Measurements from ENCODE around the gene ACSM5. TPM values are rescaled to one million over a fixed set of nuclear protein-coding genes. Genes with fewer than 3 reads are reported as not detected.
"Not testable (repeated sequence)": the region's sequence is repeated elsewhere in the genome, so short reads cannot be mapped to it uniquely, and the experiment has no call there.

ACSM5 gene
- total RNA-seq, 1 experiment from 2014 or later, result 0.17 TPM

DNA sequence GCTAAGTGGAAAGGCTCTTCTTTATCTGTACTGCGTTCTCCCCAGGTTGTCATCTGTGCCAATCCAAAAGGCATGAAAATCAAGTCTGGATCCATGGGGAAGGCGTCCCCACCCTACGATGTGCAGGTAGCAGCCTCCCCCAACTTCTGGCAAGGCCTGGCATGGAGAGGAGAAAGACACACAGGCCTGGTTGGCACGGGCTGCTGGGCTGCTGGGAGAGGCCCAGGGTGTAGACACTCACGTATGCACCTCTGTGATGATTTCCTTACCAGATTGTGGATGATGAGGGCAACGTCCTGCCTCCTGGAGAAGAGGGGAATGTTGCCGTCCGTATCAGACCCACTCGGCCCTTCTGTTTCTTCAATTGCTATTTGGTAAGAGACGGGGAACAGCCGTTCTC lies 21.6 kb downstream of the ACSM5 start:
- no peak for ATAC-seq
- H3K36me3 Mint-ChIP-seq, result no peaks in the 10 kb centered on the region
- no peak for DNase-seq (ENCODE audit: low spot score)
- CTCF ChIA-PET, result no interaction called here
- no peaks in the 10 kb centered on the region for H3K4me1 Mint-ChIP-seq
- no peaks in the 10 kb centered on the region; the same call in 1 of the 2 replicates for H3K27me3 Mint-ChIP-seq (ENCODE audit: low read depth)
- H3K9me3 Mint-ChIP-seq, result peaks cover 9% of the 10 kb centered on the region
- no peak overlapping the region for H3K4me3 Mint-ChIP-seq
- TF ChIP-seq SOX15 (CRISPR knock-in tag; IDR thresholded peaks at IDR 0.05), result no peak
- TF ChIP-seq ELF4 (CRISPR knock-in tag; IDR thresholded peaks at IDR 0.05; ENCODE audit: low read depth), result no peak
- TF ChIP-seq NFYB (CRISPR knock-in tag; conservative IDR thresholded peaks at IDR 0.05; ENCODE audit: low read depth), result no peak
- TF ChIP-seq RELA (CRISPR knock-in tag; IDR thresholded peaks at IDR 0.05; ENCODE audit: borderline replicate concordance), result no peak
- H3K27ac Mint-ChIP-seq, result no peak overlapping the region
- POLR2A ChIA-PET, result no interaction called here

- POLR2A ChIA-PET; H3K9me3 Mint-ChIP-seq; DNase-seq (ENCODE audit: low spot score); H3K36me3 Mint-ChIP-seq; H3K4me1 Mint-ChIP-seq; H3K27me3 Mint-ChIP-seq (ENCODE audit: low read depth); H3K4me3 Mint-ChIP-seq; H3K27ac Mint-ChIP-seq; ATAC-seq: not testable (repeated sequence)
- CTCF ChIA-PET, result interaction anchor here (0.6 kb wide), 2 partner anchors 18 to 31 kb away, joined by 3 read pairs; no protein-coding TSS in a partner anchor
Observed at GRCh38 chr16:20438950-20439349, 29.6 kb downstream of the ACSM5 start.

DNA sequence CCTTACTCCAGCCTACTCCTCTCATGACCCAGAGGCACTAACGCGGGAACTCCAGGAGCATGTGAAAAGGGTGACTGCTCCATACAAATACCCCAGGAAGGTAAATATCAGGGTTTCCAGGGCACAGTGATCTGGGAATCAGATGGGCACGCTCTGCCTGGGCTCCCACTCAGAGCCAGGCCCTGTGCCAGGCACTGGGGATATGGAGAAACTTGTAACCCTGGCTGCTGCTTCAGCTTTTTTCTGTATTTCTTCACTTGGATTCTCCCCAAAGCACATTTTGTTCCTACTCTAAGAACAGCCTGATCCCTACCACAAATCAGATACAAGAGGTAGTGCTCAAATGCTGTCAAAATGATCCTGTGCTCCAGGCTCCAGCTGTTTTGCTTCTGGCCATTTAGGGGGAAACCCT lies 30.5 kb downstream of the ACSM5 start:
- H3K36me3 Mint-ChIP-seq; H3K27ac Mint-ChIP-seq; H3K4me1 Mint-ChIP-seq; CTCF ChIA-PET; DNase-seq (ENCODE audit: low spot score); ATAC-seq; H3K9me3 Mint-ChIP-seq; H3K4me3 Mint-ChIP-seq; POLR2A ChIA-PET; H3K27me3 Mint-ChIP-seq (ENCODE audit: low read depth): not testable (repeated sequence)

GRCh38 chr16:20440731-20441130 lies 31.4 kb downstream of the ACSM5 start:
- H3K9me3 Mint-ChIP-seq, result not testable (repeated sequence)

GRCh38 chr16:20441191-20441590 lies 31.9 kb downstream of the ACSM5 start:
- no peak overlapping the region for H3K27ac Mint-ChIP-seq
- H3K27me3 Mint-ChIP-seq (ENCODE audit: low read depth), result no peaks in the 10 kb centered on the region
- ChIA-PET CTCF (no interaction called here), POLR2A (no interaction called here)
- H3K9me3 Mint-ChIP-seq, result no peaks in the 10 kb centered on the region
- no peak for DNase-seq (ENCODE audit: low spot score)
- H3K4me3 Mint-ChIP-seq, result no peak overlapping the region
- peaks cover 5% of the 10 kb centered on the region; the same call in 1 of the 2 replicates for H3K4me1 Mint-ChIP-seq
- no peak for ATAC-seq
- TF ChIP-seq FOXK1 (CRISPR knock-in tag; IDR thresholded peaks at IDR 0.05), result no peak
- TF ChIP-seq USF1 (CRISPR knock-in tag; IDR thresholded peaks at IDR 0.05), result no peak
- TF ChIP-seq ZNF423 (CRISPR knock-in tag; IDR thresholded peaks at IDR 0.05), result no peak
- no peaks in the 10 kb centered on the region for H3K36me3 Mint-ChIP-seq

More at GRCh38 chr16:20440731-20441130, 31.4 kb downstream of the ACSM5 start:
- H3K36me3 Mint-ChIP-seq; POLR2A ChIA-PET; H3K4me1 Mint-ChIP-seq; H3K27me3 Mint-ChIP-seq (ENCODE audit: low read depth); DNase-seq (ENCODE audit: low spot score); CTCF ChIA-PET; H3K4me3 Mint-ChIP-seq; H3K27ac Mint-ChIP-seq; ATAC-seq: not testable (repeated sequence)

- ATAC-seq; H3K36me3 Mint-ChIP-seq; H3K27me3 Mint-ChIP-seq (ENCODE audit: low read depth); H3K9me3 Mint-ChIP-seq; DNase-seq (ENCODE audit: low spot score); POLR2A ChIA-PET; H3K27ac Mint-ChIP-seq; CTCF ChIA-PET; H3K4me3 Mint-ChIP-seq; H3K4me1 Mint-ChIP-seq: not testable (repeated sequence)
Observed at GRCh38 chr16:20441859-20442258, 32.5 kb downstream of the ACSM5 start.

DNA sequence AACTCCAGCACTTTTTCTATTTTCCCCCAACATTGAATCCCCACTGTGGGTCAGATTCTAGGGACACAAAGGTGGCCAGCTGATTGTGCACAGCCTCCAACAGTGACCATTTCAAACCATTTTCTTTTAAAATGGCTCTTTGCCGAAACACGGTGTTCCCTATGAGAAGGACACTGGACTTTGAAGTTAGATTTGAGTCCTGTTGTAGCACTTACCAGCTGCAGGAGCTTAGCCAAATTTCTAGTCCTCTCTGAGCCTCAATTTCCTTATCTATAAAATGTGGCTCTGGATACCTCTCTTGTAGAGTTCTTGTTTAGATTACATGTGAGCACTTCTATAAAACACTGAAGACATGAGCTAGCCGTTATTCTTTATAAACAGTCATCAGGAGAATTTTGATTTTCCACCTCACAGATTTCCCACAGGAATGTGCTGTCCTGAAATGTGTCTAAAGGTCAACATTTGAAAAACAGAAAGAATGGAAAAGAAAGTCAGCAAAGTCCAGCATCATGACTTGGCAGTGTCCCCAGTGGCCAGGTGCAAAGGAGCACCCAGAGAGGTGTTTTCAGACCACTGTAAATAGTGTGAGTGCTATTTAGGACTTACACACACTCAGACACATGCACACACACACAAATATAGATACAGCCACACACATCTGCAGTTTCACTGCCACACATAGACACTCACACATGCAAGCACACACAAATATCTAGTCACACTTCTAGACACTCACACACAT lies 37.5 kb downstream of the ACSM5 start:
- H3K36me3 Mint-ChIP-seq; ATAC-seq; DNase-seq (ENCODE audit: low spot score); H3K27me3 Mint-ChIP-seq (ENCODE audit: low read depth); POLR2A ChIA-PET; H3K27ac Mint-ChIP-seq; CTCF ChIA-PET; H3K4me3 Mint-ChIP-seq; H3K4me1 Mint-ChIP-seq; H3K9me3 Mint-ChIP-seq: not testable (repeated sequence)

GRCh38 chr16:20451364-20451763 lies 42.0 kb downstream of the ACSM5 start, which contains the start of gene ACSM2A:
Gene ACSM2A, plus strand, starts transcription at chr16:20451521. Its CDS starts 8,594 bp downstream, at chr16:20460115.
- H3K36me3 Mint-ChIP-seq; H3K9me3 Mint-ChIP-seq; POLR2A ChIA-PET; H3K27me3 Mint-ChIP-seq (ENCODE audit: low read depth); H3K4me3 Mint-ChIP-seq; CTCF ChIA-PET; H3K4me1 Mint-ChIP-seq; ATAC-seq; H3K27ac Mint-ChIP-seq; DNase-seq (ENCODE audit: low spot score): not testable (repeated sequence)

GRCh38 chr16:20453633-20454032 lies 44.3 kb downstream of the ACSM5 start:
- H3K27me3 Mint-ChIP-seq (ENCODE audit: low read depth); DNase-seq (ENCODE audit: low spot score); H3K36me3 Mint-ChIP-seq; ATAC-seq; CTCF ChIA-PET; H3K27ac Mint-ChIP-seq; H3K4me1 Mint-ChIP-seq; H3K4me3 Mint-ChIP-seq; POLR2A ChIA-PET: not testable (repeated sequence)
- peaks cover 15% of the 10 kb centered on the region for H3K9me3 Mint-ChIP-seq

DNA sequence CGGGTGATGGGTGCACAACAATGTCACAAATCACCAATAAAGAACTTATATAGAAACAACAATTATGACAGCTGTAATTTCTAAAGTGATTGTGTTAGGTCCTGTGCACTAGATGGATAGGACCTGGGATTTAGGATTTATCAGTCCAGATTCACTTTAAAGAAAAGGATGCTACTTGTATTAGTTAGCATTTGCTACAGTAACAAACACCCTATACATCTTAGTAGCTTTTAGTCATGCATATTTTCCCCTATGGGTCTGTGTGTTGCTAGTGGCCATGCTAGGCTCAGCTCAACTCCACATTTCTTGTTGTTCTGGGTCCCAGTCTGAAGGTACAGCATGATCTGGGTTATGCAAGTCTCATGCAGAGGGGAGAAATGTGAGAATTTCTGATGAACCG lies 49.9 kb downstream of the ACSM5 start:
- H3K4me1 Mint-ChIP-seq; H3K4me3 Mint-ChIP-seq; ATAC-seq; H3K27ac Mint-ChIP-seq; POLR2A ChIA-PET; H3K27me3 Mint-ChIP-seq (ENCODE audit: low read depth); DNase-seq (ENCODE audit: low spot score); CTCF ChIA-PET; H3K36me3 Mint-ChIP-seq: not testable (repeated sequence)
- peaks cover 40% of the 10 kb centered on the region for H3K9me3 Mint-ChIP-seq

DNA sequence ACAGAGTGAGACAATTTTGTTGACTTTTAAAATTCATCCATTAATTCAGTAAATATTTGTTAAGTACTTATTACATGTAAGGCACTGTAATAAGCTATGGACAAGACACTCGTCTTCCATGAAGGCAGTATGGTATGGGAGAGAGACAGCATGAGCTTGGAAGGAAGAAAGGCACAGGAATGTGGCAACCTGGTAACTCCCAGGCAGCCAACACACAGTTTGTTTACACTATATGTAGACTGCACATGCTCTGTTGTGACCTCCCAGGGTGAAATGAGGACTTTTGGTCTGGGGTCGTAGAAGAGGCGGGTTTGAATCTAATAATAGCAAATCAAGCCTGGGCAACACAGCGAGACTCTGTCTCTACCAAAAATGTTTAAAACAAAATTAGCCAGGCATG lies 51.0 kb downstream of the ACSM5 start:
- POLR2A ChIA-PET; H3K27me3 Mint-ChIP-seq (ENCODE audit: low read depth); H3K4me3 Mint-ChIP-seq: not testable (repeated sequence)

More for the DNA sequence above, 51.0 kb downstream of the ACSM5 start:
- peaks cover 41% of the 10 kb centered on the region for H3K9me3 Mint-ChIP-seq
- H3K36me3 Mint-ChIP-seq; DNase-seq (ENCODE audit: low spot score); H3K4me1 Mint-ChIP-seq; H3K27ac Mint-ChIP-seq; ATAC-seq; CTCF ChIA-PET: not testable (repeated sequence)

Measured in WTC11 (cell line).